Astrocyte of the spinal cord (primary cell): ENCODE results near the gene GPRC5C.

Experiments
- DNase-seq: peaks from one replicate; pipeline ENCODE4 v3.0.0; 2011; ENCODE audit warnings: low read depth, low spot score
- H3K4me3 ChIP-seq: 2 replicates; pipeline ENCODE4 v1.5.1; 2011; ENCODE audit warnings: low read depth, mild to moderate bottlenecking, low read length, moderate library complexity
- CTCF ChIP-seq: IDR thresholded peaks from 2 replicates; pipeline ENCODE4 v1.5.1; 2012; ENCODE audit warnings: low read depth, mild to moderate bottlenecking, low read length, inconsistent platforms
- in situ Hi-C: cut with HindIII; loops from 2 replicates; pipeline ENCODE4 v1.10.0; 2017; ENCODE audit warnings: low sequenced_read_pairs

Gene GPRC5C

GRCh38 chr17:74442291-74442669 lies 10.4 kb downstream of the GPRC5C start:
- DNase-seq: no peak
- in situ Hi-C loops: no loop called here
- no peak overlapping the region for H3K4me3 ChIP-seq
- no peak for TF ChIP-seq CTCF

GRCh38 chr17:74442670-74443515 lies 11.0 kb downstream of the GPRC5C start:
- TF ChIP-seq CTCF: no peak

GRCh38 chr17:74443516-74444296 lies 11.8 kb downstream of the GPRC5C start:
- no peak for TF ChIP-seq CTCF
- in situ Hi-C loops: no loop called here
- DNase-seq: no peak
- no peak overlapping the region for H3K4me3 ChIP-seq

More at GRCh38 chr17:74442670-74443515, 11.0 kb downstream of the GPRC5C start:
- no peak overlapping the region for H3K4me3 ChIP-seq
- in situ Hi-C loops: no loop called here
- no peak for DNase-seq

- DNase-seq: no peak
- no peak for TF ChIP-seq CTCF
- H3K4me3 ChIP-seq: no peak overlapping the region
- in situ Hi-C loops: no loop called here
Observed at GRCh38 chr17:74444406-74444805, 12.5 kb downstream of the GPRC5C start.

GRCh38 chr17:74445158-74445557 lies 13.3 kb downstream of the GPRC5C start:
- H3K4me3 ChIP-seq: no peak overlapping the region
- DNase-seq: no peak
- in situ Hi-C loops: no loop called here
- no peak for TF ChIP-seq CTCF

GRCh38 chr17:74446551-74447500 lies 14.9 kb downstream of the GPRC5C start:
- no peak for DNase-seq

More at GRCh38 chr17:74446551-74447500, 14.9 kb downstream of the GPRC5C start:
- H3K4me3 ChIP-seq: no peak overlapping the region
- in situ Hi-C loops: no loop called here
- no peak for TF ChIP-seq CTCF
